ENCODE results near the gene CBLN4.

Gene CBLN4

GRCh38 chr20:56005389-56005715 is at the start of gene CBLN4:
CBLN4 (minus strand) TSS chr20:56005519; CDS start chr20:56004171, 1,348 bp downstream.
- no peak for DNase-seq (ENCODE audit: low spot score)

DNA sequence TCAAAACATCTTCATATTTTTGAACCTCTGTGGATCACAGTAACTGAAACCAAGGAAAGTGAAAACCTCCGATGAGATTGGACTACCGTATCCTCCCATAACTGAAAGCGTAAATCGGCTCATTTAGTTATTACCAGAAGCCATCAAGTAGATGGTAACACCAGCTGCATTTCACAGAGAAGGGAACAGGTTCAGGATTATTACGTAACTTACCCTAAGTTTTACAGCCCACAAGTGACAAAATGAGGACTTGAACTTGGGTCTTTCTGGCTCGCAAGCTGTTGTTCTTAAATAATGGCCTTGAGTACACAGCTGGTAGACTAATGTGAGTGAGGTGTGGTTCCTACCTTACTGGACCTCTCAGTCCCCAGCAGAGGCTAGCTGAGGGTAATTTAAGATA is 37.9 kb upstream of the CBLN4 start:
- no peak for DNase-seq (ENCODE audit: low spot score)

GRCh38 chr20:56032251-56032650 is 26.9 kb upstream of the CBLN4 start:
- DNase-seq (ENCODE audit: low spot score): no peak

DNA sequence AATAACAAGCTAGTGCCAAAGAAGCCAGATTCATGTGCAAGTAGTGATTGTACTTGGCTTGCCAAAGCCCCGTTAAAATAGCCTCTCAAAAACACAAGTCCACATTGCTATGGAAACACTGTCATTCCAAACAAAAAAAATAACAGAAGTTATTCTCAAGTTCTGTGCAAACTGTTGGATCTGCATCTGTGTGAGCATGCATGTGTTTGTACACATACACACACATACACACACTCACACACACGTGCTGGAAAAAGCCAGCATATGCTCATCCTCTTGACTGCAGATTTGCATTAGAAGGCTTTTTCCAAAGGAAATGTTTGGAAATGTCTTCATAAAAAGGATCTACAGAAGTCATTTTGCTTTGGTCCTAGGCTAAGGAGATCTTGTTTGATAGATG is 13.4 kb upstream of the CBLN4 start:
- DNase-seq (ENCODE audit: low spot score): no peak

DNA sequence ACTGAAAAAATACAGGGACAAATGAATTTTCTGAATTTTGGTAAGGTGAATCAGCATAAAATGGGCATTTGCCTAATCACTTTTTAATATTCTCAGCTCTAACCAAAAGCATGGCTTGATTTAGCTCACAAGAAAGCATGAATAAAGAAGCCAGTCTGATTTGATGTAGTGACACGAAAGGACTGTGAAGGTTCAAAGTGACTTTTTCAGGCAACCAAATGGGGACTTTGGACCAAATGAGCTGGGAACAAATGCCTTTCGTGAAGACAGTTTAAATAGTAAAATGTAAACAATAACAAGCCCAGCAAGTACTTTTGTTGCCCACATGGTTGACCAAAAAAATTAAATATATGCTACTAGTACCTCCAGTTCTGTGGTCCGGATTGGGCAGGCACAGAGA is 12.9 kb upstream of the CBLN4 start:
- no peak for DNase-seq (ENCODE audit: low spot score)

GRCh38 chr20:56017560-56017959 is 12.2 kb upstream of the CBLN4 start:
- no peak for DNase-seq (ENCODE audit: low spot score)

- DNase-seq (ENCODE audit: low spot score): no peak
These were observed 9.7 kb upstream of the CBLN4 start for GRCh38 chr20:56014998-56015397.

- no peak for DNase-seq (ENCODE audit: low spot score)
These were observed 8.8 kb upstream of the CBLN4 start for GRCh38 chr20:56014151-56014550.

DNA sequence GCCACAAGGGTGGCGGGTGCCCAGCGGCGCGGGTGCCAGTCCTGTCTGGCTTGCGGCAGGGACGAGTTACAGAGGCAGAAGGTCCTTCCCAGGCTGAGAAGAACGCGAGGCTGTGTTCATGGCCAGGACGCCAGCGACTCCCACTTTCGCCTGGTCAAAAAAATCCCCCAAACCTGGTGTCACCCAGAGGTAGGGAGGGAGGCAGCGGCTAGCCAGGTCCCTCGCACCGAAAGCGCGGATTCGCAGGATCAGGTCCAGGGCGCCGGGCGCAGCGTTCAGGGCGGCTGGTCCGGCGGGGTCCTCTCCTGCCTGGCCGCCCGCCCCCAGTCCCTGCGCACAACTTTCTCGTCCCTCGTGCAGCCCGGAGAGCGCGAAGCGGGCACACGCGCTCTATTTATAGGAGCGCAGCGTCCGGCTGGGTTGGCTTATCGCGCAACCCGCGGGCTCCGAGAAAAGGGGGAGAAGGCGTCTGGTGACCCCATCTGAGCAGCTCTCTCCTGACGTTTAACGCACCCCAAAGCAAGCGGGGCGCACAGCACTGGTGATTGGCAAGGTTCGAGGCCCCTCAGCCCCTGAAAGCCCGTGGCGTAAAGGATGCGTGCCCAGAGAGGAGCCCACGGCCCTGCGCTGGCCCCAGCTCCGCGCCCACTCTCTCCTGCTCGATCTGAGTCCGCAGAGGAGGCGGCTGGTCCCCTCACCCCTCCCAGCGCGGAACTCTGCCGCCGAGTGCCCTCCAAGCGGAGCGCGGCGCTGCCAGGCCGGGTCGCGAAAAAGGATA is 519 bp downstream of the CBLN4 start:
- no peak for DNase-seq (ENCODE audit: low spot score)

DNA sequence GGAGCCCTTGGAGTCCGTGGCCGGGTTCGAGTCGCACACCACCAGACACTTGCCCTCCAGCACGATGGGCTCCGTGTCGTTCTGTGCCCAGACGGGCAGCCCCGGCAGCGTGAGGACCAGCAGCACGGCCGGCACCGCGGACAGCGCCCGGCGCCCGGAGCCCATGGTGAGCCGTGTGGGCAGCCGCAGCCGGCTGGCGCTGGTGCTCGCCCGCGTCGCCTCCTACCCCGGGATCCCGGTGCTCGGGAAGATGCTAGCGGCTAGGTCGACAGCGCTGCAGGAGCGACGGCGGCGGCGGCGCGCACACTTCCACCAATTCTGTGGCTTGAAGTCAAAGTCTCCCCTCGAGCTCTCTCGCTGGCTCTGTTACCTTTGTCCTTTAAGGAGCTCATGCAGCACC is 1.3 kb downstream of the CBLN4 start:
- DNase-seq (ENCODE audit: low spot score): no peak

- DNase-seq (ENCODE audit: low spot score): no peak
These were observed 2.2 kb downstream of the CBLN4 start for GRCh38 chr20:56002908-56003800.

DNA sequence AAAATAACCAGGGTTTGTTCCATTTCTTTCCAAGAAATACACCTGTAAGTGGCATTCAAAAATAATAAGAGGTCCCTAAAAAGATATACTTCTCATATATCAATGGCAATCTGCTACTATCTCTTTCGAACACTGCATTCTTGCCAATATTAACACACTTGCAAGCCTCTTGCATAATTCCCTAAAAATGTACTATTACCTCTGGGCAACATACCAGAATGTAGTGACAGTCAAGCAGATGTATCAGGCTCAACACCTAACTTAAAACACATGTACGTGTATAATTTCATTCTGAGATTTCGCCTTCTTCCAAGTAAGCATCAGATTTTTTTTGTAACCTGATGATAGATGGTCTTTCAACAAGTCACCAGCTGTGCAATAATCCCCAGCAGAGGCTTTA is 3.4 kb downstream of the CBLN4 start:
- no peak for DNase-seq (ENCODE audit: low spot score)

DNA sequence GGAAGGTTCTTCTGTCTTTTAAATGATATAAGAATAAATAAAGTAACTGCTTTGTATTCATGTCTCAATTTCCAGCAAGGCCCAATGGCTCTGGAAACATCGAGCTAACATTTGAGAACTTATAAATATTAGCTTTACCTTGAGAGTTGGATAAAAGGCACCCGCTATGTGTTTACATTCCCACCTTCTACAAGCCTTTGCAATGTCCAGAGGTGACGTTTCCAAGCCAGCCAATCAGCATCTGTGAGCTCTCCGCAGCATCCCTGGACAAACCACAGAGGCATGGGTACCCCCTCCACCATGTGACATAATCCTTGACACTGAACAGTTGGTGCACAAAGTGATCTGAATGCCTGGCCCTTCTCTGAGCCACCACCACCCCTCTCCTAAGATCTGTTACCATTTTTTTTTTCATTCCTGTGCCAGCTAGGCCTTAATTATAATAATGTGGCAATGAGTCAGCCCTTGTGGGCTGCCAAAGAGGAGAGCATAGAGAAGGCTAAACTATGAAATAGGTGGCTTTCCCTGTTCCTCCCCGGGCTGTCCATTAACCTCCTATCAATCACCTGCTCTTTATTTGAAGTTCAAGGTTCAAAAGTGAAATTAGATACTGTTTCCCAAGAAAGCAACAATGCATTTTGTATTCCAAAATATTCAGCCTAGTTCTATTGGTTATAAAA is 4.1 kb downstream of the CBLN4 start:
- DNase-seq (ENCODE audit: low spot score): no peak

GRCh38 chr20:55978550-55978949 is 26.8 kb downstream of the CBLN4 start:
- no peak for DNase-seq (ENCODE audit: low spot score)

- no peak for DNase-seq (ENCODE audit: low spot score)
These were observed 27.4 kb downstream of the CBLN4 start for GRCh38 chr20:55977690-55978459.

DNA sequence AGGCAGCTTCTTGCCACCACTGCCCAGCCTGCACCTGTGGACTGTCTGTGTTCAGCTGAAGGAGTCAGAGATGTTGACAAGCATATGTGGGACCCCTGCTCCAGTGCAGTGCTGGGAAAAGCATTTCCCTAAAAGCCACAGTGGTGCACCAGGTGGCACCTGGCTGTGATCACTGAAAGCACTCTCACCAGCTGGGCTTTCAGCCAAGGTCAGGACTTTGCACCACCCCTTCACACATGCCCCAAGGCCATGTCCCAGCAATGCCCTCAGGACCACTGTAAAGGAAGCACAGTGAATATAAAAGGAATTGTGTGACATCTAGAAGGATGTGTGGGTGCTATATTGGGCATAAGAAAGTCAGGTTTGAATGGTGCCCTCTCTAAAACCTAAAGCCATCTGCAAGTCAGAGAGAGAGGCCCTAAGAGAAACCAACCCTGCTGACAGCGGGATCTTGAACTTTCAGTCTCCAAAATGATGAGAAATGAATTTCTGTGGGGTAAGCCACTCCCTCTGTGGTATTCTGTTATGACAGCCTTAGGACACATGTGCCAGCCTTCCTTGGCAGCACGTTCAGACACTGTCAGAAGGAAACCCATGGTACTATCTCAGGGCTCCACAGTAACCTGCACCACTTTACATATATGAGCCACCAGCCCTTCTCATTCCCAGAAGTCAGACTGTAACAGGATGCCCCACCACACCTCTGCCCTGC is 30.7 kb downstream of the CBLN4 start:
- no peak for DNase-seq (ENCODE audit: low spot score)

DNA sequence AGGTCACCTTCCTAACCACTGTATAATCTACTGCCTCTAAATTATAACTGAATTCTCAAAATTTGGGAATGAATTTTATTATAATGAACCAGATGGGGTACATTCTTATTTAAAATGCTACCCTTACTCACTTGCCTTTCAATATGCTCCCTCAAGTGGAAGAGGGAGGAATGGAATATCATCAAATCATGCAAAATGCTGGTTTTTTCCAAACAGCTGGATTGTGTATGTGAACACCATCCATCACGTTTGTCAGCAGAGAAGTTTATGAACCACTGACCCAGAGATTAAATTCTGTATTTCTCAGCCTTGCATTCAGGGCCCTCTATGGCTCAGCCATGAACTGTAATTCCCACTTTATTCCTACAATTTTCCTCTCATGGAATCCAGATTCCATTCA is 40.5 kb downstream of the CBLN4 start:
- DNase-seq (ENCODE audit: low spot score): no peak

DNA sequence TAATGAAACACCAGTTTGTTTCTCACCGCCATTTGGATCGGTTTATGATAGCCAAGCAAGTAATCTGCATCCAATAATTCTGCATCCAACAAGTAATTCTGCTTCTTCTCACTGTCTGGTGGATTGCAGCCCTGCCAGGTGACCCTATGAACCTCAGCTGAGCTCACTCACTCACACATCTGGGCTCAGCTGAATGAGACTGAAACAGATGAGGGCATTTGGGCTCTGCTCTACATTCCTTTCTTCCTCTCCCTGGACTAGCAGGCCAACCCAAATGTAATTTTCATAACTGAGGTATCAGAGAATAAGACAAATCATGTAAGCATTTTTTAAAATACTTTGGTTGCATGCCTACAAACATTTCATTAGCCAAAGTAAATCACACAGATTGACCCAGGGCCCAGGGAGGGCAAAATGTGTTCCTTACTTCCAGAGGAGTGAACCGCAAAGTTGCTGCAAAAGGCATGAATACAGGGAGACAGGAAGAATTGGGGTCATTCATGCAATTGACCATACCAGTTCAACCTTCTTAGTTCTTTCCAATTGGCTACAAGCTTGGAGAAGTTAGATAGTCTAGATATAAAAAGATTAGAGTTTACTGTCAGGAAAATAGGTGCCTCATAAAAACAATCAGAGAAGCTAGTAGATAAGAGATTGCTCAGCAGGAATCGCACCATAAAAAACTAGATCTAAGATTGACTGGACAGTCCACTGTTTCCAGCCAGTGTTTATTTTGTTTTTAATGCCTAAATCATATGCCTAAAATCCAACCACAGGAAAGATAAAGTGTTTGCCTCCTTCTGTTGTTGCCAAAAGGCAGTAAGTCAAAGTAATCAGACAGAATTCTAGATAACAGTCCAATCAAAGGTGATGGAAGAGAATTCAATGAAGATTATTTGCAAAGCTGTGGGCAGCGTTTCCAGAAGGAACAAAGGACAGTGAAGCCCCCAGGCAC is 43.7 kb downstream of the CBLN4 start:
- no peak for DNase-seq (ENCODE audit: low spot score)

DNA sequence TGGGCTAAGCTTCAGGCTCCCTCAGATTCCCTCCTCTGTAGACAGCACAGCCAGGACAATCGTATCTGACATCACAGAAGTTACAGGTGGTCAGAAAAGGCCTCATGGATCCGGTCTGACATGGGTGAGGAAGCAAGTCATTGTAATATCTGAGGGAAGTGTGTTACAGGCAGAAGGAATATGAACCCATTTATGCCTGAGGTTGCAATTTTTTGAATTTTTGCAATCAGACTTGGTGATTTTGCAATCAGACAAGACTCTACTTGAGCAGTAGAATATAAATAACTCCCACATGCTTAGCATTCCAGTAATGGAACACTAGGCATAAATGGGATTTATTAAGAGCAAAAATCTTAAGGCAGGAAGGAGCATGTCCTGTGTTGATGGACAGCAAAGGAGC is 52.1 kb downstream of the CBLN4 start:
- no peak for DNase-seq (ENCODE audit: low spot score)

DNA sequence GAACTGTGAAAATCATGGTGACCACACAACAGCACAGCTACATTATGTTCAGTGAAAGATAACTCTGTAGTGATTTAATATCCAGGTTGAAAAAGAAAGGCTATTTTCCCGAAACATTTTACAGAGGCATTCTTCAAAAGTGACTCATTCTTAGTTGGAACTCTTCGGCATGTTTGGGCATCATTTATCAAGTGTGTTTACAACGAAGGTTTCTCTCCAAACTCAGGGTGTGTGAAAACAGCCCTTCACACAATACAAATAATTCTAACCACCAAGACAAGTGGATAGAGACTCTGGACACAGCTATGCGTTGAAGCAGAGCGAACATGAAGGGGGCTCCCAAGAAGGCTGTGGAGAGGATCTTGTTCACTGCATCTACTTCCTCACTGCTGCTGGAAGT is 57.6 kb downstream of the CBLN4 start:
- no peak for DNase-seq (ENCODE audit: low spot score)

Data from hepatic stellate cell (primary cell).